ENCODE measurements around the gene LCNL1.

- TF ChIP-seq CTCF (IDR thresholded peaks at IDR 0.05) = no peak
- no peak for TF ChIP-seq POLR2A (IDR thresholded peaks at IDR 0.05)
- TF ChIP-seq POLR2AphosphoS5 (IDR thresholded peaks at IDR 0.05) = no peak
These were observed 21.9 kb upstream of the LCNL1 start for GRCh38 chr9:136960938-136961275.

All from upper lobe of left lung (tissue), 4 donors.